ENCODE measurements around the gene EHD2.

EHD2 gene

DNA sequence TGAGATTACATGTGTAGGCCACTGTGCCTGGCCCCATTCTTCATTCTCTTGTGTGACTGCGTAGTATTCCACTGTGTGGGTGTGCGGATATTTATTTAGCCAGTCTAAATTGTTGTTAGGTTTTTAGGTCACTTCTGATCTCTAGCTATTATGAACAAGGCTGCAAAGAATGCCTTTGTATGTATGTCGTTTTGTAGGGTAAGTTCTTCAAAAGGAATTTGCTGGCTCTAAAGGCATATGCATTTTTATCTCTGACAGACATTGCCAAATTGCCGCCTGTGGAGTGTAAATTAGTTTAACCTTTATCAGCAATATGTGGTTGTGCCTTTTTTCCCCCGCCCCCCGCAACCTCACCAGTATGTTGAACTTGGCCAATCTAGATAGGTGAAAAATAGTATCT, 30.3 kb upstream of the EHD2 start:
- H3K4me1 Mint-ChIP-seq = no peaks in the 10 kb centered on the region
- H3K36me3 Mint-ChIP-seq (ENCODE audit: low read depth) = peaks cover 32% of the 10 kb centered on the region
- no peak overlapping the region for H3K27ac Mint-ChIP-seq
- no peak overlapping the region for H3K4me3 Mint-ChIP-seq
- no peaks in the 10 kb centered on the region for H3K27me3 Mint-ChIP-seq (ENCODE audit: low read depth, poor library complexity)
- TF ChIP-seq, protein P1, sequence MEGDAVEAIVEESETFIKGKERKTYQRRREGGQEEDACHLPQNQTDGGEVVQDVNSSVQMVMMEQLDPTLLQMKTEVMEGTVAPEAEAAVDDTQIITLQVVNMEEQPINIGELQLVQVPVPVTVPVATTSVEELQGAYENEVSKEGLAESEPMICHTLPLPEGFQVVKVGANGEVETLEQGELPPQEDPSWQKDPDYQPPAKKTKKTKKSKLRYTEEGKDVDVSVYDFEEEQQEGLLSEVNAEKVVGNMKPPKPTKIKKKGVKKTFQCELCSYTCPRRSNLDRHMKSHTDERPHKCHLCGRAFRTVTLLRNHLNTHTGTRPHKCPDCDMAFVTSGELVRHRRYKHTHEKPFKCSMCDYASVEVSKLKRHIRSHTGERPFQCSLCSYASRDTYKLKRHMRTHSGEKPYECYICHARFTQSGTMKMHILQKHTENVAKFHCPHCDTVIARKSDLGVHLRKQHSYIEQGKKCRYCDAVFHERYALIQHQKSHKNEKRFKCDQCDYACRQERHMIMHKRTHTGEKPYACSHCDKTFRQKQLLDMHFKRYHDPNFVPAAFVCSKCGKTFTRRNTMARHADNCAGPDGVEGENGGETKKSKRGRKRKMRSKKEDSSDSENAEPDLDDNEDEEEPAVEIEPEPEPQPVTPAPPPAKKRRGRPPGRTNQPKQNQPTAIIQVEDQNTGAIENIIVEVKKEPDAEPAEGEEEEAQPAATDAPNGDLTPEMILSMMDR (IDR thresholded peaks at IDR 0.05) = no peak
- DNase-seq = no peak
- H3K9me3 Mint-ChIP-seq = no peaks in the 10 kb centered on the region

DNA sequence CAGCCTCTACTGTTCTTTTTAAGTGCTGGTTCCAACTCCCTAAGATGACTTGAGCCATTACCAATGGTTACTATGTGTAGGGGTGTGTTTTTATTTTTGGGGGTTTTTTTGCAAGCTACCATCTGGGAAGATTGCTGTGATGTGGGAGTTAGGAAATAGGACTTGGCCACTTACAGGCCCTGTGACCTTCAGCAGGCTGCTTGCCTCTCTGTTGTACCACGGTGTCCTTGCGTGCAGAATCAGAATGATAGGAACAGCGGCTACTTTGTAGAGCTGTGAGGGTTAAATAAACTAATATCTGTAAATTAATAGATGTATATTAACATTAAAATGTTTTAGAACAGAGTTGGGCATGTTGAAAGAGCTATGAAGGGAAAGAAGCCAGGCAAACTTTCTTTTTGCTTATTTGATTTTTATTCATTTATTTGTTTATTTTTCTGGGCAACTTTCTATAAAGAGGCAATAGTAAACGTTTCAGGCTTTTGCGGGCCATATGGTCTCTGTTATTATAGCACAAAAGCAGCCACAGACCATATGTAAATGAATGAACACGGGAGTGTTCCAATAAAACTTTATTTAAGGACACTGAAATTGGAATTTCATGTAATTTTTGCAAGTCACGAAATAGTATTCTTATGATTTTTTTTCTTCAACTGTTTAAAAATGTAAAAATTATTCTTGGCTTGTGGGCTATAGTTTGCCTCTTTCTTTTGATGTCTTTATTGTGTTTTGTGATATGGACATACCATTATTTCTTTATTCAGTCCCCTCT, 26.4 kb upstream of the EHD2 start:
- H3K4me1 Mint-ChIP-seq = no peaks in the 10 kb centered on the region
- H3K36me3 Mint-ChIP-seq (ENCODE audit: low read depth) = peaks cover 40% of the 10 kb centered on the region
- TF ChIP-seq, protein P1 (IDR thresholded peaks at IDR 0.05) = no peak
- DNase-seq = no peak
- no peak overlapping the region for H3K27ac Mint-ChIP-seq
- no peaks in the 10 kb centered on the region for H3K9me3 Mint-ChIP-seq
- no peak overlapping the region for H3K4me3 Mint-ChIP-seq
- no peaks in the 10 kb centered on the region for H3K27me3 Mint-ChIP-seq (ENCODE audit: low read depth, poor library complexity)

DNA sequence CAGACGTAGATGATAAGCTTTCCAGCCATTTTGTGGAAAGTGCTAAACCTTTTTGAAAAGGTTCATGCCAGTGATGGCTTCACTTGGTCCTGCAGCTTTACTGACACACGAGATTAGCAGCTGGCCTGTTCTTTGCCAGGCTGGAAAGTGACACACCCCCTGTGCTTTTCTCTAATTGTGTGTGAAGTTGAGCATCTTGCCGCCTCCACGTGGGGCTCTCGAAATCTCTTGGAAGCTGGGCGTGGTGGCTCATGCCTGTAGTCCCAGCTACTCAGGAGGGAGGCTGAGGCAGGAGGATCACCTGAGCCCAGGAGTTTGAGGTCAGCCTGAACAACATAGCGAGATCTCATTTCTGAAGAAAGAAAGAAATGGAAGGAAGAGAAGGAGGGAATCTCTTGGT, 25.3 kb upstream of the EHD2 start:
- no peaks in the 10 kb centered on the region for H3K9me3 Mint-ChIP-seq
- TF ChIP-seq, protein P1 (IDR thresholded peaks at IDR 0.05) = no peak
- H3K36me3 Mint-ChIP-seq (ENCODE audit: low read depth) = peaks cover 36% of the 10 kb centered on the region
- no peak overlapping the region for H3K27ac Mint-ChIP-seq
- H3K4me1 Mint-ChIP-seq = no peaks in the 10 kb centered on the region
- DNase-seq = no peak
- no peaks in the 10 kb centered on the region for H3K27me3 Mint-ChIP-seq (ENCODE audit: low read depth, poor library complexity)
- no peak overlapping the region for H3K4me3 Mint-ChIP-seq

DNA sequence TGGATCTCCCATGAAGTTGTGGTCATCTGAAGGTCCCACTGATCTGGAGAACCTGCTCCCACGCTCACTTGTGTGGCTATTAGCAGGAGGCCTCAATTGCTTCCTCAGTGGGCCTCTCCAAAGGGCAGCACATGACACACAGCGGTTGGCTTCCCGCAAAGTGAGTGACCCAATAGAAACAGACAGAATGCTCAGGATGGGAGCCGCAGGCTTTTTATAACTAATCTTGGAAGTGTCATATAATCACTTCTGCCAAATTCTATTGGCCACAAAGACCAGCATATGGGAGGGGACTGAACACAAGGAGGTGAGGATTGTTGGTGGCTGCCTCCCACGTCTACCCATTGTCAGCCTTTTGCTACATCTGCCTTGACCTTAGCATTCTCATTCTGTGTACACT, 22.1 kb upstream of the EHD2 start:
- peaks cover 30% of the 10 kb centered on the region for H3K36me3 Mint-ChIP-seq (ENCODE audit: low read depth)
- H3K4me3 Mint-ChIP-seq = no peak overlapping the region
- TF ChIP-seq, protein P1 (IDR thresholded peaks at IDR 0.05) = no peak
- no peaks in the 10 kb centered on the region for H3K9me3 Mint-ChIP-seq
- no peak overlapping the region for H3K27ac Mint-ChIP-seq
- H3K27me3 Mint-ChIP-seq (ENCODE audit: low read depth, poor library complexity) = no peaks in the 10 kb centered on the region
- no peak for DNase-seq
- H3K4me1 Mint-ChIP-seq = no peaks in the 10 kb centered on the region

DNA sequence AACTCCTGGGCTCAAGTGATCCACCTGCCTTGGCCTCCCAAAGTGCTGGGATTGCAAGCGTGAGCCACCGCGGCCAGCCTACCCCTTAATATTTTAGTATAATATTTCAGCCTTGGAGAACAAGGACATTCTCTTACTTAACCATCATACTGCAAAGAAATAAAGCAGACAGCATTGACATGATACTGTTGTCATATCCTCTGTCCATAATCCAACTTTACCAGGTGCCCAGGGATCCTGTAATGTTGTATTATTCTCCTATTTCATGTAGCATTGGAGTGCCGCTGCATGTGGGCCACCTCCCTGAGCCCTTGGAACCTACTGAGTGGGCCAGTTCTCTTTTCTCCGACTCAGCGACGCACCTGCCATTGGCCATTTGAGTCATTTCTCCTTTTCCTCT, 21.4 kb upstream of the EHD2 start:
- DNase-seq = no peak
- Mint-ChIP-seq H3K4me3 (no peak overlapping the region), H3K27me3 (ENCODE audit: low read depth, poor library complexity) (no peaks in the 10 kb centered on the region), H3K27ac (no peak overlapping the region), H3K4me1 (no peaks in the 10 kb centered on the region), H3K36me3 (ENCODE audit: low read depth) (peaks cover 30% of the 10 kb centered on the region), H3K9me3 (no peaks in the 10 kb centered on the region)
- TF ChIP-seq, protein P1 (IDR thresholded peaks at IDR 0.05) = no peak

DNA sequence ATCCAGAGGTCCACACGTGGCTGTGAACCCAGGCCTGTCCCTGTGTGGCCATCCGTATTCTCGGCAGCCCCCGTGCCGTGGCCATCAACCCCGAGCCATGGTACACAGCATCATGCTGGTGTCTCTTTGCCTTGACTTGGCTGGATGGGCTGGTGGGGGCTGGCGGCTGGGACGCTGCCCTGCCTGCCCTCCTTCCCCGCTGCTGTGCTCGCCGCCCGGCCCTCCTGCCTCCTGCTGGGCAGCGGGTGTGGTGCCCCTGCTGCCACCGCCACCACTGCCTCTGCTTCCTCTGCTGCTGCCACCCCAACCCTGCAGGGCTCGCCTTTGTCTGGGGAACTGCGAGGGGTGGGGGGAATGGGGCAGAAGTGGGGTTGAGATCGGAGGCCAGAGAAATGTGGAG, 19.7 kb upstream of the EHD2 start:
- DNase-seq = no peak
- Mint-ChIP-seq H3K4me3 (no peak overlapping the region), H3K27me3 (ENCODE audit: low read depth, poor library complexity) (no peaks in the 10 kb centered on the region), H3K9me3 (no peaks in the 10 kb centered on the region), H3K27ac (no peak overlapping the region), H3K36me3 (ENCODE audit: low read depth) (peaks cover 25% of the 10 kb centered on the region), H3K4me1 (no peaks in the 10 kb centered on the region)
- TF ChIP-seq, protein P1 (IDR thresholded peaks at IDR 0.05) = no peak
